DOHH2 (cell line): ENCODE measurements around the gene SYP.
"Not testable (repeated sequence)": the region's sequence is repeated elsewhere in the genome, so short reads cannot be mapped to it uniquely, and the experiment has no call there.

Experiments
- EZH2phosphoT487 ChIP-seq: fragments of 200-600 bp; sonication (generic); IDR thresholded peaks from 2 replicates; pipeline ENCODE4 v1.6.1; 2017; ENCODE audit warnings: borderline replicate concordance, mild to moderate bottlenecking, antibody characterized with exemption, low read length, moderate library complexity, mixed read lengths
- TF ChIP-seq, protein P1 (sequence below): fragments of 200-600 bp; sonication (generic); IDR thresholded peaks from one replicate; pipeline ENCODE4 v1.5.1; 2014; ENCODE audit warnings: antibody characterized with exemption, mild to moderate bottlenecking, low read depth, low read length; ENCODE audit not compliant: poor library complexity, severe bottlenecking

DNA sequence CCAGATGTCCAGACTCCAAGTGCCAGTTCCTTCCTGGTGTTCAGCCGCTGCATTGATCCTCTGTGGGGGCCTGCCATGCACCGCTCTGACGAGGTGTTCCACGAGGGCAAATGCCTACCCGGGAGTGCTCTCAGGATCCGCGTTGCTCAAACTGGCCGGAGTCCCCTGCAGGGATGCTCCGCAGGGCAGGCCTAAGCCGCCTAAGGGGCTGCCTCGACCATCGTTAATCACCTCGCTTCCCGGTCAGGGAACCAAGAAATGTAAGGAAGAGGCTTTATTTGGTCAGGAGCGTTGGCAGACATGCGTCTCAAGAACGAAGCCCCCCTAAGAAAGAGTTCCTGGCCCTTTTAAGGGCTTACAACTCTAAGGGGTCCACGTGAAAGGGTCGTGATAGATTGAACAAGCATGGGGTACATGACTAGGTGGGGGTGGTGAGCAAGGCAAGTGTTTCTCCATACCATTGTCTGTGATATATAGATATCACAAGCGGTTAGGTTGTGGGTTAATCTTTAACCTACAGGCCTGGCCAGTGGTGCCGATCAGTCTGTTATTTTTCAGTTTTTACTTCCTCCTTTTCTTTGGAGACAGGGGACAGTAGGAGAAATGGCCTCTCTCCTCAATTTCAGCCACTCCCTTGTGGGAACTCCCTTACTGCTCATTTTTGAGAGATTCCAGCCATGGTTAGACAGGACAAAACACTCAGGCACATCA is 51.4 kb downstream of the SYP start:
- TF ChIP-seq, protein P1, sequence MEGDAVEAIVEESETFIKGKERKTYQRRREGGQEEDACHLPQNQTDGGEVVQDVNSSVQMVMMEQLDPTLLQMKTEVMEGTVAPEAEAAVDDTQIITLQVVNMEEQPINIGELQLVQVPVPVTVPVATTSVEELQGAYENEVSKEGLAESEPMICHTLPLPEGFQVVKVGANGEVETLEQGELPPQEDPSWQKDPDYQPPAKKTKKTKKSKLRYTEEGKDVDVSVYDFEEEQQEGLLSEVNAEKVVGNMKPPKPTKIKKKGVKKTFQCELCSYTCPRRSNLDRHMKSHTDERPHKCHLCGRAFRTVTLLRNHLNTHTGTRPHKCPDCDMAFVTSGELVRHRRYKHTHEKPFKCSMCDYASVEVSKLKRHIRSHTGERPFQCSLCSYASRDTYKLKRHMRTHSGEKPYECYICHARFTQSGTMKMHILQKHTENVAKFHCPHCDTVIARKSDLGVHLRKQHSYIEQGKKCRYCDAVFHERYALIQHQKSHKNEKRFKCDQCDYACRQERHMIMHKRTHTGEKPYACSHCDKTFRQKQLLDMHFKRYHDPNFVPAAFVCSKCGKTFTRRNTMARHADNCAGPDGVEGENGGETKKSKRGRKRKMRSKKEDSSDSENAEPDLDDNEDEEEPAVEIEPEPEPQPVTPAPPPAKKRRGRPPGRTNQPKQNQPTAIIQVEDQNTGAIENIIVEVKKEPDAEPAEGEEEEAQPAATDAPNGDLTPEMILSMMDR: not testable (repeated sequence)
- not testable (repeated sequence) for TF ChIP-seq EZH2phosphoT487
